Activated T-cell treated with anti-CD3 and anti-CD28 coated beads for 1 hour (primary cell): Measurements from ENCODE around the gene REX1BD.

Source experiments
- DNase-seq: peaks from one replicate; pipeline ENCODE4 v3.0.0-alpha.2; 2020; ENCODE audit warnings: low read depth

REX1BD gene

GRCh38 chr19:18603255-18603957, 14.8 kb downstream of the REX1BD start:
- no peak for DNase-seq

GRCh38 chr19:18603958-18604819, 15.6 kb downstream of the REX1BD start:
- DNase-seq, result no peak

- no peak for DNase-seq
These were observed 16.2 kb downstream of the REX1BD start for GRCh38 chr19:18604820-18605159.

- no peak for DNase-seq
These were observed 16.6 kb downstream of the REX1BD start for GRCh38 chr19:18605196-18605545.

- DNase-seq, result no peak
These were observed 17.1 kb downstream of the REX1BD start for GRCh38 chr19:18605546-18606280.

- DNase-seq, result no peak
These were observed 18.0 kb downstream of the REX1BD start, which contains the start of gene CRLF1 for GRCh38 chr19:18606281-18607225. TSS of gene CRLF1 (minus strand) at chr19:18606799. CDS start at chr19:18606656, 143 bp downstream.

GRCh38 chr19:18607226-18608101, 18.9 kb downstream of the REX1BD start:
- no peak for DNase-seq

- DNase-seq, result no peak
These were observed 19.7 kb downstream of the REX1BD start for GRCh38 chr19:18608102-18608804.

- DNase-seq, result no peak
These were observed 20.5 kb downstream of the REX1BD start for GRCh38 chr19:18608805-18609716.

- no peak for DNase-seq
These were observed 21.1 kb downstream of the REX1BD start for GRCh38 chr19:18609717-18610051.

GRCh38 chr19:18610245-18610555, 21.6 kb downstream of the REX1BD start:
- DNase-seq, result no peak

- DNase-seq, result no peak
These were observed 22.1 kb downstream of the REX1BD start for GRCh38 chr19:18610556-18611326.

- no peak for DNase-seq
These were observed 22.9 kb downstream of the REX1BD start for GRCh38 chr19:18611327-18612050.

- no peak for DNase-seq
These were observed 23.6 kb downstream of the REX1BD start for GRCh38 chr19:18612051-18612771.

- no peak for DNase-seq
These were observed 24.4 kb downstream of the REX1BD start, which contains the start of gene TMEM59L for GRCh38 chr19:18612772-18613588. TSS of gene TMEM59L (plus strand) at chr19:18612870. CDS start at chr19:18612959, 89 bp downstream.
